Hematopoietic multipotent progenitor cell (in vitro differentiated cells): ENCODE results near the gene FANCD2. TPM values are rescaled to one million over a fixed set of nuclear protein-coding genes. Genes with fewer than 3 reads are reported as not detected.
"Not testable (repeated sequence)": the region's sequence is repeated elsewhere in the genome, so short reads cannot be mapped to it uniquely, and the experiment has no call there.

ENCODE experiments used
- DNase-seq, 3 donors: peaks; one replicate each; pipeline ENCODE4 v3.0.0-alpha.2; 2011 to 2015; ENCODE audit warnings: low read depth in 2 of 3, low spot score in 2 of 3
- total RNA-seq: library from RNA; depleted of rRNA; stranded (reverse); fragments of >200 nt; gene quantifications from one replicate; pipeline ENCODE4 v1.2.3, GENCODE V29; 2012

Gene FANCD2
- total RNA-seq, 1 donor: 8.9 TPM

GRCh38 chr3:10093678-10094077 is 67.4 kb downstream of the FANCD2 start:
- DNase-seq: no peak

GRCh38 chr3:10099041-10099440 is 72.8 kb downstream of the FANCD2 start:
- no peak for DNase-seq

GRCh38 chr3:10106919-10107318 is 80.7 kb downstream of the FANCD2 start:
- no peak for DNase-seq

- no peak for DNase-seq
Observed at GRCh38 chr3:10108091-10108490, 81.9 kb downstream of the FANCD2 start, which contains the start of gene FANCD2OS. FANCD2OS (minus strand) TSS chr3:10108255; CDS start chr3:10104774, 3,481 bp downstream.

- DNase-seq: peak; percentile 89 to 98 (median 95)
Observed at GRCh38 chr3:10115326-10116137, 89.3 kb downstream of the FANCD2 start, which contains the start of gene BRK1. BRK1 (plus strand) TSS chr3:10115675; CDS start chr3:10115702, 27 bp downstream.

GRCh38 chr3:10116138-10116460 is 89.9 kb downstream of the FANCD2 start:
- peak in 1 of 3 donors; percentile 24 for DNase-seq

GRCh38 chr3:10116928-10117327 is 90.7 kb downstream of the FANCD2 start:
- no peak for DNase-seq

GRCh38 chr3:10119376-10119775 is 93.1 kb downstream of the FANCD2 start:
- DNase-seq: no peak

- no peak for DNase-seq
Observed at GRCh38 chr3:10121064-10121463, 94.8 kb downstream of the FANCD2 start.

- no peak for DNase-seq
Observed at GRCh38 chr3:10122724-10123123, 96.5 kb downstream of the FANCD2 start.

GRCh38 chr3:10135872-10136271 is 109.6 kb downstream of the FANCD2 start:
- DNase-seq: not testable (repeated sequence)

GRCh38 chr3:10136426-10137005 is 110.3 kb downstream of the FANCD2 start:
- DNase-seq: no peak

GRCh38 chr3:10137178-10137577 is 110.9 kb downstream of the FANCD2 start:
- no peak for DNase-seq

- no peak for DNase-seq
Observed at GRCh38 chr3:10140996-10141546, 114.8 kb downstream of the FANCD2 start.

GRCh38 chr3:10142707-10143560 is 116.7 kb downstream of the FANCD2 start:
- no peak for DNase-seq

GRCh38 chr3:10145685-10146084 is 119.4 kb downstream of the FANCD2 start:
- DNase-seq: no peak

GRCh38 chr3:10149226-10149625 is 123.0 kb downstream of the FANCD2 start:
- no peak for DNase-seq

GRCh38 chr3:10150987-10151386 is 124.8 kb downstream of the FANCD2 start:
- DNase-seq: no peak
